HG02798 (cell line): ENCODE results near the gene GP9.

Experiments
- ATAC-seq: cut with Tn5 transposase; IDR thresholded peaks from one replicate; pipeline ENCODE4 v1.9.1; 2021; ENCODE audit warnings: mild to moderate bottlenecking; ENCODE audit not compliant: unreplicated experiment, poor library complexity

Gene GP9

GRCh38 chr3:129046037-129046731 is 14.4 kb upstream of the GP9 start:
- ATAC-seq = no peak

GRCh38 chr3:129046732-129047552 is 13.6 kb upstream of the GP9 start:
- ATAC-seq = no peak

DNA sequence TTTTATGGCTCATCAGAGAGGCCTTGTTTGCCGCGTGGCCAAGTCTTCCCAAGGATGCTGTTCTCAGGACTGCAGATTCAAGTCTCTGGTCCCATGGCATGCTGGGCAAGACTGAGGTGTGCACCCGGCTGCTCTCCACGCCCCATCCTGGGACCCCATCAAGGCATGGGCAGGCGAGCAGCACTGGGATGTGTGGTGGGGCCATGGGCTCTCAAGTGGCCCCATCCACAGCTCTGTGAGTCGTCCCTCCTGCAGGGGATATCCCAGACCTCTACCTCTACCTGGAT is 13.1 kb upstream of the GP9 start:
- ATAC-seq = no peak

GRCh38 chr3:129050556-129051295 is 9.9 kb upstream of the GP9 start:
- no peak for ATAC-seq

- ATAC-seq = no peak
Measured at GRCh38 chr3:129051871-129052340, 8.7 kb upstream of the GP9 start.

- no peak for ATAC-seq
Measured at GRCh38 chr3:129052675-129053074, 7.9 kb upstream of the GP9 start.

- ATAC-seq = no peak
Measured at GRCh38 chr3:129054605-129055104, 5.9 kb upstream of the GP9 start.

DNA sequence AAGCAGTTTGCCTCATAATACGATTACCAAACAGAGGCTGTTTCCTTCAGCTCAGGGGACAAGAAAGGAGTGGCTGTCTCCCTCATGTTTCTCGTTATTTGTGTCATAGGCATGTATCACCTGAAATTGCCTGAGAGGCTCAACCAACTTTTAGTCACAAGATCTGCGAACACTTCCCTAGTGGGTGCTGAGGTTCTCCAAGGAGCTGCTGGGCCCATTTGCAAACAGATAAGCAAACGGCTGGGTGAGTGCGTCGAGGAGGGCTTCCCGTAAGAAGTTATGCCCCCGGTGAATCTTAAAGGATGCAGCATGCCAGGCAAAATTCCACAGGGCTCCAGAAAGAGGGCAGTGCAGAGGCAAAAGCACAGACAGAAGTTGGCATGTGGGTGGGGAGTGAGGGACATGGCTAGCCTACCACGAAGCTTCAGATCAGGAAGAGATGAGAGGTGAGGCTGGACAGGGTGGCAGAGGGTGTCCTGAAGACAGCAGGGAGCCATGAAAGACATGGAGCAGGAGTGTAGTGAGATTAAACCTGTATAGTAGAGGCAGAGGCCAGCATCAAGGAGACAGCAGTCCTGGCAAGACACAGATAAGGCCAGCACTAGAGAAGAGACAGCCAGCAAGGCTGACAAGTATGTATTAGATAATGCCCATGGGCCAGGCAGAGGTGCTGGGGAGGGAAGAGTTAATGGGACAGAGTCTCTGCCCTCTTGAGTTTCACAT is 4.0 kb upstream of the GP9 start:
- ATAC-seq = no peak

DNA sequence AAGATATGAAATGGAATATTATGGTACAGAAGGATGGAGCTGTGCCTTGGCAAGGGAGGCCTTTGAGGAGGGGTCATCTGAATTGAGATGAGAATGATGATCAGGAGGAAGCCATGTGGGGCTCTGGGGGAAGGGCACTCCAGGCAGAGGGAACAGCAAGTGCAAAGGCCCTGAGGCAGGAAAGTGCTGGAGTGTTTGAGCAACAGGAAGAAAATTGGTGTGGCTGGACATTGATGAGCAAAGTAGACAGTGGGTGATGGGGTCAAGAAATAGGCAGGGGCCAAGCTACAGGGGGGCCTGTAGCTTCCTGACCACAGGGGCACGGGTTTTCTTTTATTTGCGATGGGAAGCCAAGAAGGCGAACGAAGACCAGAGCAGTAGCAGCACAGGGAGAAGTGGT is 3.3 kb upstream of the GP9 start:
- ATAC-seq = no peak

DNA sequence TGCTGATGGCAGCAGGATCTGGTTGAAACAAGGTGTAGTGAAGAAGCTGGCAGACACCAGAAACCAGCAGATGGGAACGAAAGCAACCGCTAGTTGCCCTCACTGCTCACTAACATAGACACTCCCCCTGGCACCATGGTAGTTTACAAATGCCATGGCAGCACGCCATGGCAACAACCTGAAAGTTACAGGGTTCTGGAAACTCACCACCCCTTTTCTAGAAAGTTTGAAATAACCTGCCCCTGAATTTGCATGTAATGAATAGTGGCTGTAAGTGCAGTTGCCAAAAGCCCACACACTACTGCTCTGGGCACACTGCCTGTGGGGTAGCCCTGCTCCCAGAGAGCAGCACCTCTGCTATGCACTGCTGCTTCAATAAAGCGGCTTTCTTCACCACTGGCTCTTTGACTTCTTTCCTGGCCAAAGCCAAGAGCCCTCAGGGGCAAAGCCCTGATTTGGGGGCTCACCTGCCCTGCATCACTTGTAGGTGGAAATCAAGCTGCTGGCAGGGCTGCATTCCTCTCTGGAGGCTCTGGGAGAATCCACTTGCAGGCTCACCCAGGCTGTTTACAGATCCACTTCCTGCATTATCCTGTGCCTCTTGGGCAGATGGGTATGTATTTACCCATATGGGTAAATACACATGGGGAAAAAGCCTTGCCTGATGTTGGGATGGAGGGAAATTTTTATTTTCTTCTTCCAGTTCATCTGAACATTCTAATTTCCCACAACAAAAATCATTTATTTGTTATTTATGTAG is 2.0 kb upstream of the GP9 start:
- ATAC-seq = peak; percentile 75

GRCh38 chr3:129059311-129059958 is 1.1 kb upstream of the GP9 start:
- no peak for ATAC-seq

GRCh38 chr3:129061023-129061887 is 676 bp downstream of the GP9 start:
- no peak for ATAC-seq

- ATAC-seq = no peak
Measured at GRCh38 chr3:129061888-129062834, 1.6 kb downstream of the GP9 start.

GRCh38 chr3:129063091-129063640 is 2.6 kb downstream of the GP9 start:
- no peak for ATAC-seq

DNA sequence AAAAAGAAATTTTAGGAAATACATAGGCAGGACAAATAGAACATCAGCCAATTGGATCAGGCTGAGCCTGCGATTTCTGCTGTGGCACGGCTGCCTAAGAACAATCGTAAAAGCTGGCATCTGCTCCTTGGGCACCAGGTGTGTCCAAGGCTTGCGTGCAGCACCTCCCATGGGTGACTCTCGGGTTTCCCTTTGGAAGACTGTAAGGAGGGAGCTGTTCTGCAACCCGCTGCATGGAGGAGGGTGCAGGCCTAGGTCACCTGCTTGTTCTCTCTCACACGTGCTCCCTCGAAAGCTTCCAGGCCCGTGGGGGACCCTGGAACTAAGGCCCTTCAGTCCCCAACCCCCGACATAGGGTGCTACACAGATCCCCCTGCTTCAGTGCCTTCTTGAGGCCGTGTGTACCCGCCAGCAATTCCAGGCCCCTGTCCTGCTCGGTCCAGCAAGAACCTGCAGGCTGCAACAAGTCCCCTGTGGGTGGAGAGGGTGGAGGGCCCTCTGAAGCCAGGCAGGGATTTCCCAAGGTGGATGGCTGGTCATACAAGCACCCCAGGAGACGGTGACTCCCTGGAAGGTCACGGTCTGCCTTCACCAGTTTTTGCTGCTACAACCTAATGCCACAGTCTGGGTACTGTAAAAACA is 3.4 kb downstream of the GP9 start:
- no peak for ATAC-seq

DNA sequence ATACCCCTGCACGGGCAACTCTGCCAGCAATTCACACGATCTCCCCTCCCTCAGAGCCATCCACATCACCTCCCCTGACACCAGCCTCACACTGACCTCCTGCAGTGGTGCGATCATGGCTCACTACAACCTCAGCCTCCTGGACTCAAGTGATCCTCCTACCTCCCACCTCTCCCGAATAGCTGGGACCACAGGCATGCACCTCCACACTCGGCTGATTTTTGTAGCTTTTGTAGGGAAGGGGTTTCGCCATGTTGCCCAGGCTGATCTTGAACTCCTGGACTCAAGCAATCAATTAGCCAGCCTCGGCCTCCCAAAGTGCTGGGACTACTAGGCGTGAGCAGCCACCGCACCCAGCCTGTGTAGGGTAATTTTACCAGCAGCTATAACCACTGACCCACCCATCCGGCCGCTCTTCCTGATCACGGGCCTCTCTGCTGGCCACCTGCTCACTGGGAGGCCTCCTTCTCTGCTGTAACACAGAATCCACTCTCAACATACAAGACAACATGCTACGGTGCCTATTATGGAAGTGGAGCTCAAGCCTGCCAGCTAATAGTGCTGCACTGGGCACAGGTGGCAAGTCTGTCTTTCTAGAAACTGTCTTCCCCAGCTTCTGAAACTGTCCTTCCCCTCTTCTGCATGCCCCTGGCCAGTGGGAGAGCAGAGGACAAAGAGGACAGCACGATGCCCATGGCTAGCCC is 4.6 kb downstream of the GP9 start:
- ATAC-seq = no peak
